HAP-1 (cell line): ENCODE data around the gene POU1F1.
"Not testable (repeated sequence)": the region's sequence is repeated elsewhere in the genome, so short reads cannot be mapped to it uniquely, and the experiment has no call there.

ENCODE experiments used
- DNase-seq, 2 experiments: peaks; one replicate each; pipeline ENCODE4 v3.0.0-alpha.2; 2016 to 2020; ENCODE audit warnings: low spot score in 2 of 2
- H3K27me3 ChIP-seq: fragments of 250-450 bp; sonication (Bioruptor Pico); 2 replicates; pipeline ENCODE4 v1.5.1; 2020; ENCODE audit warnings: low read depth, mild to moderate bottlenecking, moderate library complexity
- H3K36me3 ChIP-seq: fragments of 250-450 bp; sonication (Bioruptor Pico); replicated peaks from 2 replicates; pipeline ENCODE4 v1.5.1; 2020; ENCODE audit warnings: mild to moderate bottlenecking
- H3K4me1 ChIP-seq: fragments of 250-450 bp; sonication (Bioruptor Pico); 2 replicates; pipeline ENCODE4 v1.5.1; 2020; ENCODE audit warnings: mild to moderate bottlenecking
- H3K4me3 ChIP-seq: fragments of 250-450 bp; sonication (Bioruptor Pico); 2 replicates; pipeline ENCODE4 v1.5.1; 2020; ENCODE audit warnings: mild to moderate bottlenecking, moderate library complexity
- H3K9me3 ChIP-seq: fragments of 250-450 bp; sonication (Bioruptor Pico); 2 replicates; pipeline ENCODE4 v1.5.1; 2020; ENCODE audit warnings: mild to moderate bottlenecking, moderate library complexity
- in situ Hi-C: fragments of 300-500 bp; cut with MboI; formaldehyde crosslinking; loops from 3 replicates; pipeline ENCODE4 v1.14.3; 2020; ENCODE audit warnings: low sequenced_read_pairs, inconsistent platforms, mixed read lengths

Gene POU1F1, protein sequence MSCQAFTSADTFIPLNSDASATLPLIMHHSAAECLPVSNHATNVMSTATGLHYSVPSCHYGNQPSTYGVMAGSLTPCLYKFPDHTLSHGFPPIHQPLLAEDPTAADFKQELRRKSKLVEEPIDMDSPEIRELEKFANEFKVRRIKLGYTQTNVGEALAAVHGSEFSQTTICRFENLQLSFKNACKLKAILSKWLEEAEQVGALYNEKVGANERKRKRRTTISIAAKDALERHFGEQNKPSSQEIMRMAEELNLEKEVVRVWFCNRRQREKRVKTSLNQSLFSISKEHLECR

DNA sequence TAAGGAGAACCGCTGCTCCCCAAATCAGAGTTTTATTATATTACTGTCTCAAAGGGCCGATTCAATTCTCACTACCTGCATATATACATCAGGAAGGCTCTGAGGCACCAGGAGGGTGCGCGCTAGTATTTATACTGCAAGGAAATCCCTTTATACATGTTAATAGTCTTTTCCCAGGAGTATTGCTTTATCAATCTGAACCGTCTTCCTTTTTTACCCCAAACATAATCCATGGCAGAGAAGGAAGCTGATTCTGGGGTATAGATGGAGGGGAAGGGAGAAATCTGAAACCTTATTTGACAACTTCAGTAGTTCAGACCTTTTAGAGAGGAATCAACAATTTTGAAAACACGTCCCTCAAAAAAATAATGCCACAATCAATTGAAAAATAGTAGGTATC lies at the start of gene POU1F1:
Gene POU1F1 (minus strand): TSS at position 101 of the 400 bp plus-strand sequence. CDS start 122 bp downstream, outside the sequence.
- DNase-seq = no peak
- Histone ChIP-seq H3K36me3 (no peaks in the 10 kb centered on the region), H3K4me3 (no peak within 1 kb of the TSS), H3K4me1 (no peaks in the 10 kb centered on the region), H3K27me3 (no peaks in the 10 kb centered on the region), H3K9me3 (no peaks in the 10 kb centered on the region)
- in situ Hi-C loops = no loop called here

DNA sequence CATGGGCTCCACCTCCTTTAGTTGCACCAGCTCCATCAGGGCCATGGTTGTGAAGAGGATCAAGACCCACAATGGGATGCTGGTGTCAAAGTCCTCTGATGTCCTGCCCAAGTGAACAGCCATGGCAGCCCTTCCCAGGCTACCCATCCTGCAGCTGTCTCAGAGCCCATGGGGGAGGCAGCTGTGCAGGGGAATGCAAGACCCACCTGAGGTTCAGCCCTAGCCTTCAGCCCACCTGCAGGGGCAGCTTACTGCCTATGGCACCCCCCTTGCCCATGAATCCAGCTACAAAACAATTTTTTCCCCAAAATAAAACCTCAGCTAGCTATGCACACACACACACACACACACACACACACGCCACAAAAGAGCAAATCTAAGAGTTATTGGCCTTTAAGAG lies 48.2 kb upstream of the POU1F1 start:
- H3K9me3 ChIP-seq = no peaks in the 10 kb centered on the region
- no peaks in the 10 kb centered on the region for H3K27me3 ChIP-seq
- in situ Hi-C loops = no loop called here
- H3K4me1 ChIP-seq = no peaks in the 10 kb centered on the region
- no peak for DNase-seq
- no peak overlapping the region for H3K4me3 ChIP-seq
- H3K36me3 ChIP-seq = no peaks in the 10 kb centered on the region

DNA sequence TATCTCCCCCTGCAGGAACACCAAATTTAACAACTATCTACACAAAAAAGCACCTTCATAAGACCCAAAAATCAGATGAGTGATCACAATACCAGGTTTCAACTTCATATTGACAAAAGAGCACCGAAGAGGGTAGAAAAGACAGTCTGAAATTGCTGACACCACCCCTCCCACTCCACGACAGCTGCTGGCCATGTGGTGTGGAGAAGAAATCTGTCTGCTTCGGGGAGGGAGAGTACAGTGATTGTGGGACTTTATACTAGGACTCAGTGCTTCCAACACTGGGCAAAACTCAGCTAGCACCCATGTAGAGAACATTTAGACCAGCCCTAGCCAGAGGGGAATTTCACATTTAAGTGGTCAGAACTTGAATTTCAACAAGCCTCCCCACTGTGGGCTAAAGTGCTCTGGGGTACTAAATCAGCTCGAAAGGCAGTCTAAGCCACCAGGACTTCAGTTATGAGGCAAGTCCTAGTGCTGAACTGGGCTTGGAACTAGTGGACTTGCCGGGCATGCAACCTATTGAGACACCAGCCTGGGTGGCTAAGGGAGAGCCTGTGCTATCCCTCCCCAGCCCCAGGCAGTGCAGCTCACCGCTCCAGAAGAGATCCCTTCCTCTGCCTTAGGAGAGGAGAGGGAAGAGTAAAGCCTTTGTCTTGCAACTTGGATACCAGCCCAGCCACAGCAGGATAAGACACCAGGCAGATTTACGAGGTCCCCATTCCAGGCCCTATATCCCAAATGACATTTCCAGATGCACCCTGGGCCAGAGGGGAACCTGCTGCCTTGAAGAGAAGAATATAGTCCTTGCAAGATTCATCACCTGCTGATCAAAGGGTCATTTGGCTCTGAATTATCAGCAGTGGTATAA lies 44.6 kb upstream of the POU1F1 start:
- H3K4me3 ChIP-seq = no peak overlapping the region
- in situ Hi-C loops = no loop called here
- DNase-seq = no peak
- no peaks in the 10 kb centered on the region for H3K36me3 ChIP-seq
- H3K27me3 ChIP-seq = no peaks in the 10 kb centered on the region
- H3K4me1 ChIP-seq = no peaks in the 10 kb centered on the region
- H3K9me3 ChIP-seq = no peaks in the 10 kb centered on the region

DNA sequence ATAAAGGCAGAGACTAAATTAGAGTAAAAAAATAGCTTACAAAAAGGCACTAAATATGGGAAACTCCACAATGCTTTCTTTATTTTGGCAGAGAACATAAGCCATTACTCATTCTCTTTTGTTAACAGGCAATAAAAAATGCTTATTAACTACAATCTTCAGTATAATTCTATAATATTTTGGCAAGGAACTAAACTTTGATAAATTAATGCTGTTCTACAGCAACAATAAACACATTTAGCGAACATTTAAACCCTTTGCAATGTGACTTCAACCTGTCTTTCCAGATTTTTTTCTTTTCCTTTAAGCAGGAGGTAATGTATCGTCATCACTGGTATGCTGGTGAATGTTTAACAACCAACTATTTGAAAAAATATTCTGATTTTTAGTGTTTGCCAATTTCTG lies 42.2 kb upstream of the POU1F1 start:
- Histone ChIP-seq H3K9me3 (no peaks in the 10 kb centered on the region), H3K4me3 (no peak overlapping the region), H3K36me3 (no peaks in the 10 kb centered on the region), H3K27me3 (no peaks in the 10 kb centered on the region), H3K4me1 (peaks cover 1% of the 10 kb centered on the region; the same call in 1 of the 2 replicates)
- in situ Hi-C loops = no loop called here
- DNase-seq = no peak

DNA sequence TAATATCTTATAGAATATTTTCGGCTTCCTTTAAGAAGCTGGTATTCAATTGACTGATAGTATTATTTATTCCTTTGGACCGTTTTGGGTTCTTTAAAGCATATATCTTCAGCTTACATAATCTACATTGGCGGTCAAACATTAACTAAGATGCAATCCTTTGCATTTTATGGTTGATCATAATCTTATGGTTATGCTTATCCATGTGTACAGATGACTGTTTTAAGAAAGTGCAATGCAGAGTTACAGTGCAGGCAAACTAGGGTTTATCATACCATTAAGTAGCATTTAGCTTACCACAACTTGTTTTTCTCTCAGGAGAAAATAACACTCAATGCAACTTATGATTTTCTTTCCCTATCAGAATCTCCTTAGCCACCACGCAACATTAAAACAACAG lies 41.4 kb upstream of the POU1F1 start:
- Histone ChIP-seq H3K36me3 (no peaks in the 10 kb centered on the region), H3K4me1 (peaks cover 4% of the 10 kb centered on the region; the same call in 1 of the 2 replicates), H3K9me3 (no peaks in the 10 kb centered on the region), H3K4me3 (no peak overlapping the region), H3K27me3 (no peaks in the 10 kb centered on the region)
- in situ Hi-C loops = no loop called here
- no peak for DNase-seq

DNA sequence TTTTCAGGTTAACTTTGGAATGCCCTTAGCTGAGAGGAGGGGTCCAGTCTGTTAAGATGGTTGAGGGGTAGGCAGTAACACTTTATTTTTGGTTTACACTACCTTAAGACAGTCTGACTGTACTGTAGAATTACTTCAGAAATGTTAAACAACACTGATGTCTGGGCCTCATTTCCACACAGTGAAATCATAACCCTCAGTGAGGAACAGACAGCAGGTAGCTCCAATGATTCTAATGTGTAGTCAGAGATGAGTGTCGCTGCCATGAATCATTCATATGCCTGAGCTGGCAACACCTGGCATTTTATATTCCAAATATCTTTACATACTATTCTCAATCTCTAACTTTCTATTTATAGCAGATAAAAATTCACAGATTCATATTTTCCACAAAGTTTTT lies 37.3 kb upstream of the POU1F1 start:
- H3K27me3 ChIP-seq = no peaks in the 10 kb centered on the region
- DNase-seq = no peak
- H3K4me3 ChIP-seq = no peak overlapping the region
- no peaks in the 10 kb centered on the region for H3K36me3 ChIP-seq
- in situ Hi-C loops = no loop called here
- H3K9me3 ChIP-seq = no peaks in the 10 kb centered on the region
- H3K4me1 ChIP-seq = peaks cover 4% of the 10 kb centered on the region; the same call in 1 of the 2 replicates

DNA sequence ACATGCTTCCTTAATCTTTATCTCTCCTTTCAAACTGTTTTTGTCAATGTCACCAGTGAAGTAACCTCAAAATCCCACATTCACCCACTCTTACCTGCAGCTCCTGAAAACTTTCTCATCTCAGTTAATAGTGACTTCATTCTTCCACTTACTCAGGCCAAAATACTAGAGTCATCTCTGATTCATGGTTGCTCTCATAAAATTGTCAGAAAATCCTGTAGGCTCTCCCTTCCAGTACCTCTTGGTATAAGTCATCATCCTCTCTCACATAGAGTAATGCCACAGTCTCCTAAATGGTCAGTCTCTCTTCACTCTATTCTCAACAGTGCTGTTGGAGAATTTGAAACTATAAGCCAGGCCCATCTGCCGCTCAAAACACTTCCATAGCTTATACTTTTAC lies 34.9 kb upstream of the POU1F1 start:
- DNase-seq = no peak
- in situ Hi-C loops = no loop called here
- Histone ChIP-seq H3K4me1 (peaks cover 4% of the 10 kb centered on the region; the same call in 1 of the 2 replicates), H3K36me3 (no peaks in the 10 kb centered on the region), H3K4me3 (no peak overlapping the region), H3K27me3 (no peaks in the 10 kb centered on the region), H3K9me3 (no peaks in the 10 kb centered on the region)

DNA sequence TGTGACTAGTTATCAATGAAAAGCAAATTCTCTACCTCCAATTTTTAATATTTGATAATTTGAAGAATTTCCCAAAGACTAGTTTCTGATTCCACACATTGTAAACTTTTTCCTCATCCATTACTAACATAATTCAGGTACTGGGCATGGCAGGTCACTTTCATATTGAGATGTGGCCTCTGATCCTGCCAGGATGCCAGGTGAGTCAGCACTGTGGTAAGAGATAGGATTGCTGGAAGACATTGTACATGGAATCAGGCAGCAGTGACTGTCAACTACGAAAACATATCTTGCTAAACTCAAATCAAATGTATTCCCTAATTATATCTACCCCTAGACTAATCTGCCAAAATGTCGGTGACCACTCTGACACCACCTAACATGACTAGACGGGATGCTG lies 33.2 kb upstream of the POU1F1 start:
- Histone ChIP-seq H3K9me3 (no peaks in the 10 kb centered on the region), H3K4me1 (peaks cover 4% of the 10 kb centered on the region; the same call in 1 of the 2 replicates), H3K27me3 (no peaks in the 10 kb centered on the region), H3K4me3 (no peak overlapping the region), H3K36me3 (no peaks in the 10 kb centered on the region)
- DNase-seq = no peak
- in situ Hi-C loops = no loop called here

DNA sequence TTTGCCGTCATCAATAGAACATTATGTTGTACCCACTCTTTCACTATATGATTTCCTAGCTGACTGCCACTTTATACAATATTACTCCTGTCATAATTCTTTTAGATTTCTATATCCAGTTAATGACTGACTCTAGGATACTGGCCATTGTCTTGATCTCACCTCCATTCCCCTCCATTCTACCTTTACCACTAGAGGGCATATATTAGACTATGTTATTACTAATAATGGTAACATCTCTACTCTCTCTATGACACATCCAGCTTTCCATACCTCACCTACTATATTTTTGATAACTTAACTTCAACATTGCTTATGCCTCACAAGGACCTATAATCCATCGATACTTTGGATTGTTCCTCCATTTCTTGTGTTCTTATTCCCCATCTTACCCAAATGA lies 31.4 kb upstream of the POU1F1 start:
- Histone ChIP-seq H3K4me1 (no peaks in the 10 kb centered on the region), H3K9me3 (no peaks in the 10 kb centered on the region), H3K27me3 (no peaks in the 10 kb centered on the region), H3K36me3 (no peaks in the 10 kb centered on the region), H3K4me3 (no peak overlapping the region)
- DNase-seq = no peak
- in situ Hi-C loops = no loop called here

DNA sequence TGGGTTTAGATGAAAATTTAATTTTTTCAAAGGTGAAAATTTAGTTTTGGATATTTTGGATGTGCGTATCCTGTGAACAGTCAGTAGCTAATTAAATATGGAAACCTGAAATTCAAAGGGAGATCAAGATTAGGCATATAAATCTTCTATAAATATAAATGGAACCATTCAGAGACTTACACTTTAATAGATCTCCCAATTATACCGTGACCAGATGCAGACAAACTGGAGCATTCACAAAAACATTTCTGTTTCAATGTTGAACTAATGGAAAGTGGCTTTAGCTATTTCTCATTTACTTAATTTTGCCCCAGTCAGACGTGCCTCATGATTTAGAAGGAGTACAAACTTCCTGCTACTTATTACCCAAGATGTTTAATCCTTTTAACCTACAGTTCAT lies 29.1 kb upstream of the POU1F1 start:
- in situ Hi-C loops = no loop called here
- H3K4me3 ChIP-seq = no peak overlapping the region
- no peaks in the 10 kb centered on the region for H3K36me3 ChIP-seq
- H3K27me3 ChIP-seq = no peaks in the 10 kb centered on the region
- no peaks in the 10 kb centered on the region for H3K4me1 ChIP-seq
- H3K9me3 ChIP-seq = no peaks in the 10 kb centered on the region
- DNase-seq = no peak

DNA sequence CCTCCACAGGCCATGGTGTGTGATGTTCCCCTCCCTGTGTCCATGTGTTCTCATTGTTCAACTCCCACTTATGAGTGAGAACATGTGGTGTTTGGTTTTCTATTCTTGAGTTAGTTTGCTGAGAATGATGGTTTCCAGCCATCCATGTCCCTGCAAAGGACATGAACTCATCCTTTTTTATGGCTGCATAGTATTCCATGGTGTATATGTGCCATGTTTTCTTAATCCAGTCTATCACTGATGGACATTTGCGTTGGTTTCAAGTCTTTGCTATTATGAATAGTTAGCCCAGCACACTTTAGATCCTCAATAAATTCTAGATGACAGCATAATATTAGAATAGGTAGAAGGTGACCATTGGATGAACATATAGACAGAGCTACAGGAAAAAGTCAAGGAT lies 28.6 kb upstream of the POU1F1 start:
- H3K4me1 ChIP-seq, H3K9me3 ChIP-seq, H3K27me3 ChIP-seq, H3K4me3 ChIP-seq, DNase-seq, H3K36me3 ChIP-seq, in situ Hi-C loops: not testable (repeated sequence)

DNA sequence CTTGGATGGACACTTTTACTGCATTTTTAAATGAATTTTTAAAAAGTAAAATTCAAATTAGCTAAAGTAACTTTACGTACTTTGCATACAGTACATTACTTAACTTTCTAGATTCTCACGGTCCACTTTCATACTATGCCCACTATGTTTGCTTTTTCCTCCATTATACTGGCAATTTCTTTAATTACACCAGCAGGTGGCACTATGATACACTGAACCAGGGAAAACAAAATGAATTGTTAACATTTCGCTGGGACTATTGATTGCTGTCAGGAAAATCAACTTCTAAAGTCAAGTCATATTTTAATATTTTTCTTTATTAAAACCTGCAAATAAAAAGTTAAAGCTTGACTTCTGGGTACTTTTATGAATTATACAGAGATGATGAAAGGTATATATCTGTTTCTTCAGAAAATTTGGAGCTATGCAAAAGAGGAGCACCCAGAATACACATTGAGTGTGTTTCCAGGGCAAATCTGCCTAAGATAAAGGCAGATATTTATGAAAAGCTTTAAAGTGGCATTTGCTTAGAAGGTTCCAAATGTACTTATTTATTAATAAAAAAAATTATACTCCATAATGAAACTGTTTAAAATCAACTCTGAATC lies 21.8 kb upstream of the POU1F1 start:
- Histone ChIP-seq H3K36me3 (no peaks in the 10 kb centered on the region), H3K27me3 (no peaks in the 10 kb centered on the region), H3K9me3 (no peaks in the 10 kb centered on the region), H3K4me1 (no peaks in the 10 kb centered on the region), H3K4me3 (no peak overlapping the region)
- in situ Hi-C loops = no loop called here
- DNase-seq = peak in 1 of 2 experiments; percentile 65

DNA sequence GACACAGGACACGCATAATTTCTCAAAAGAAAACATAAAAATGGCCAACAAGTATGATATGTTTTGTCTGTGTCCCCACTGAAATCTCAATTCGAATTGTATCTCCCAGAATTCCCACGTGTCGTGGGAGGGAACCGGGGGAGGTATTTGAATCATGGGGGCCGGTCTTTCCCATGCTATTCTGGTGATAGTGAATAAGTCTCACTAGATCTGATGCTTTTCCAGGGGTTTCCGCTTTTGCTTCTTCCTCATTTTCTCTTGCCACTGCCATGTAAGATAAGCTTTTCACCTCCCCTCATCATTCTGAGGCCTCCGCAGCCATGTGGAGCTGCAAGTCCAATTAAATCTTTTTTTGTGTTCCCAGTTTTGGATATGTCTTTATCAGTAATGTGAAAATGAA lies 12.1 kb upstream of the POU1F1 start:
- DNase-seq = no peak
- H3K9me3 ChIP-seq = no peaks in the 10 kb centered on the region
- no peaks in the 10 kb centered on the region for H3K27me3 ChIP-seq
- in situ Hi-C loops = no loop called here
- H3K4me3 ChIP-seq = no peak overlapping the region
- no peaks in the 10 kb centered on the region for H3K36me3 ChIP-seq
- H3K4me1 ChIP-seq = peaks cover 4% of the 10 kb centered on the region; the same call in 1 of the 2 replicates

DNA sequence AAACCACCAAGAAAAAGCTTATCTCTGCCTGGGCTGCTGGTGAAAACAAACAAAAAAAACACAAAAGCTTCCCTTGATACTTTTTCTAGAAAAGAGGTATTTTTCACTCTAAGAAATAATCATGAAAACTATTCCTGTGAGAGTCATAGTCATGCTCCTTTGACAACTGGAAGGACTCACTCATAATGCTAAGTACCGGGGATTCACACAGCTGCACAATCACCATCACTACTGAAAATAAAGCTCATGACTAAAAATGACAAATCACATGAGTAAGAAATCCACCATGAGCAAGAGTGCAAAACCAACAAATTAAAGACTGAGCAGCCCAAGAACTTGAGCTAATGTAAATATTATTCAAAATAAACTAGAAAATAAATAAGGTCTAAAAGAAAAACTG lies 10.6 kb upstream of the POU1F1 start:
- H3K36me3 ChIP-seq = no peaks in the 10 kb centered on the region
- no peaks in the 10 kb centered on the region for H3K9me3 ChIP-seq
- peaks cover 4% of the 10 kb centered on the region; the same call in 1 of the 2 replicates for H3K4me1 ChIP-seq
- DNase-seq = no peak
- in situ Hi-C loops = no loop called here
- no peak overlapping the region for H3K4me3 ChIP-seq
- H3K27me3 ChIP-seq = no peaks in the 10 kb centered on the region
